Naive B cell (primary cell): ENCODE data around the gene NARF. TPM values are rescaled to one million over a fixed set of nuclear protein-coding genes. Genes with fewer than 3 reads are reported as not detected.

Experiments
- ATAC-seq, 2 donors: fragments of 150-1000 bp; cut with Tn5 transposase; 2 replicates each; pipeline ENCODE4 v1.10.0; 2021; ENCODE audit warnings: low read depth in 2 of 2, mild to moderate bottlenecking in 2 of 2, moderate library complexity in 2 of 2
- DNase-seq: peaks from one replicate; pipeline ENCODE4 v3.0.0; 2022
- H3K27ac Mint-ChIP-seq, 6 donors: one replicate each; pipeline ENCODE4 v1.8.0; 2020 to 2022; ENCODE audit warnings: mild to moderate bottlenecking in 6 of 6, mixed read lengths in 6 of 6, moderate library complexity in 5 of 6, inconsistent platforms in 2 of 6
- H3K27me3 Mint-ChIP-seq, 3 donors: one replicate each; pipeline ENCODE4 v1.8.0; 2021 to 2022; ENCODE audit warnings: mixed read lengths in 3 of 3, mild to moderate bottlenecking in 1 of 3
- H3K36me3 Mint-ChIP-seq, 2 donors: one replicate each; pipeline ENCODE4 v1.8.0; 2020 to 2022; ENCODE audit warnings: mixed read lengths in 2 of 2, inconsistent platforms in 1 of 2, mild to moderate bottlenecking in 1 of 2
- H3K4me1 Mint-ChIP-seq, 3 donors: one replicate each; pipeline ENCODE4 v1.8.0; 2020 to 2022; ENCODE audit warnings: mixed read lengths in 3 of 3, inconsistent platforms in 1 of 3, mild to moderate bottlenecking in 1 of 3, moderate library complexity in 1 of 3
- H3K4me3 Mint-ChIP-seq, 8 donors: one replicate each; pipeline ENCODE4 v1.8.0; 2020 to 2022; ENCODE audit warnings: mild to moderate bottlenecking in 8 of 8, mixed read lengths in 8 of 8, moderate library complexity in 8 of 8, inconsistent platforms in 2 of 8
- H3K9me3 Mint-ChIP-seq, 7 donors: one replicate each; pipeline ENCODE4 v1.8.0; 2020 to 2022; ENCODE audit warnings: mixed read lengths in 7 of 7, mild to moderate bottlenecking in 5 of 7, inconsistent platforms in 2 of 7, moderate library complexity in 1 of 7
- polyA plus RNA-seq, 6 donors: library from polyadenylated mRNA; unstranded; fragments of 300-500 nt; fragmentation: Illumina TruSeq; gene quantifications; one replicate each; pipeline ENCODE4 v1.2.3, GENCODE V29; 2021; ENCODE audit warnings: low read depth in 6 of 6

Gene NARF
- polyA plus RNA-seq, 6 donors from 2014 or later, result 72.3 to 137 (median 95.0) TPM

GRCh38 chr17:82475458-82475857 is 16.9 kb downstream of the NARF start:
- Mint-ChIP-seq H3K36me3 (peaks cover 6 to 7% of the 10 kb centered on the region in 2 donors), H3K4me3 (no peak overlapping the region), H3K4me1 (peaks cover 0 to 4% (median 0%) of the 10 kb centered on the region in 3 donors)

DNA sequence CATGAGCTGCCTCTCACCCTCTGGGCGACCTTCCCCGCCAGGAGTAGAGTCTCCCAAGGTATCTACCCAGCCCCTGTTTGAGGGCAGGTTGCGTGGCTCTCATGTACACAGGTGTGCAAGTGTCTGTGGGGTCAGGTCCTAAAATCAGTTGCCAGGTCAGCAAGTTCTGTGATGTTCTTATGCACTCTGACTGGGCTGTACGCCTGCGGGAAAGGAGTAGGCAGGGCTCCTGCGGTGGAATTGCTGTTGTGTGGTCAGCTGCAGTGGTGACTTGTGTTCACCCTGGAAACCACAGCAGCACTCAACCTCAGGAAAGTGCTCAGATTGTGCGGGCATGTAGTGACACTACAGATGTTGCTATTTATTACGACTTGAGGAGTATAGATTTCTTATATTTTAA is 19.4 kb downstream of the NARF start:
- ATAC-seq, result no peak
- H3K36me3 Mint-ChIP-seq, result peaks cover 0 to 7% of the 10 kb centered on the region in 2 donors
- H3K9me3 Mint-ChIP-seq, result no peaks in the 10 kb centered on the region
- no peaks in the 10 kb centered on the region for H3K27me3 Mint-ChIP-seq
- no peak for DNase-seq
- H3K27ac Mint-ChIP-seq, result peak overlapping the region in 1 of 6 donors; percentile 62
- no peak overlapping the region for H3K4me3 Mint-ChIP-seq
- H3K4me1 Mint-ChIP-seq, result peaks cover 0 to 2% (median 0%) of the 10 kb centered on the region in 3 donors

More at GRCh38 chr17:82475458-82475857, 16.9 kb downstream of the NARF start:
- no peaks in the 10 kb centered on the region for H3K9me3 Mint-ChIP-seq
- DNase-seq, result no peak
- no peaks in the 10 kb centered on the region for H3K27me3 Mint-ChIP-seq
- peak overlapping the region in 1 of 6 donors; percentile 71 for H3K27ac Mint-ChIP-seq
- no peak for ATAC-seq

DNA sequence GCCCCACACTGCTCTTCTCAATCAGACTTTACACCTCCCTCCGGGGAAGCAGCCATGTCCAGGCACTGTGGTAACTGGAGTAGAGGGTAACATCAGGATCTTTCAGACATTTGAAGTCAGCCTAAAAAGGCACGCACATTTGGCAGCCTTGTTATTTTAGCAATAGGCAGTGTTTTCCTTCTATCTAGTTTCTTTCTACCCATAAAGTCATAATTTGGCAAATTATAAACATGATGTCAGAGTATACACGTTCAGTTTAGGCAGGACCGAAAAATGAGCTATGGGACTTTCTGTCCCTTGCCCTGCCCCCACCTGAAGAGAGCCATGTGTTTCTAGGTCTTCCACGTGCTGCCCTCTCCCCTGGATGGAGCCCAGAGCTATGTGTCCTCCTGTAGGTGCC is 21.1 kb downstream of the NARF start:
- DNase-seq (no peak), ATAC-seq (no peak)
- Mint-ChIP-seq H3K27ac (peak overlapping the region in 1 of 6 donors; percentile 49), H3K36me3 (peaks cover 0 to 7% of the 10 kb centered on the region in 2 donors), H3K4me3 (no peak overlapping the region), H3K27me3 (no peaks in the 10 kb centered on the region), H3K4me1 (peaks cover 0 to 2% (median 0%) of the 10 kb centered on the region in 3 donors), H3K9me3 (no peaks in the 10 kb centered on the region)

DNA sequence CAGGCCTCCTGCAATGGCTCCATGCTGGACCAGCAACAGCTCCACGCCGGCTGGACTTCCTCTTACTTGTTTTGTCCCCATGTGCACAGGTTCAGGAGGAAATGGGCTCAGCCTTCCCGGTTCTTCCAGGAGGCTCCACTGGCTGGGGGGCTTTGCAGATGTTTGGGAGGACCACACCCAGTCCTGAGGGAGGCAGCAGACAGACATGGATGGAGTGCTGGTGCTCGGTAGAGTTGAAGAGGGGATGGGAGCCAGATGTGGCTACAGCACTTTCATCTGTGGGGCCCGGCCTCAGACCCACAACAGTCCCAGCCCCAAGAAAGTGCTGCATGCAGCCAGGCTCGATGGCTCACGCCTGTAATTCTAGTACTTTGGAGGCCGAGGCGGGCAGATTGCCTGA is 21.8 kb downstream of the NARF start:
- DNase-seq (no peak), ATAC-seq (no peak)
- H3K36me3 Mint-ChIP-seq, result peaks cover 0 to 7% of the 10 kb centered on the region in 2 donors
- H3K27me3 Mint-ChIP-seq, result no peaks in the 10 kb centered on the region
- peak overlapping the region in 1 of 6 donors; percentile 47 for H3K27ac Mint-ChIP-seq
- H3K4me1 Mint-ChIP-seq, result peaks cover 0 to 2% (median 0%) of the 10 kb centered on the region in 3 donors
- no peaks in the 10 kb centered on the region for H3K9me3 Mint-ChIP-seq
- H3K4me3 Mint-ChIP-seq, result no peak overlapping the region

GRCh38 chr17:82483204-82483660 is 24.7 kb downstream of the NARF start:
- H3K9me3 Mint-ChIP-seq, result no peaks in the 10 kb centered on the region
- H3K27me3 Mint-ChIP-seq, result no peaks in the 10 kb centered on the region
- no peak for ATAC-seq
- peaks cover 0 to 6% (median 4%) of the 10 kb centered on the region in 3 donors for H3K4me1 Mint-ChIP-seq
- DNase-seq, result no peak
- H3K36me3 Mint-ChIP-seq, result peaks cover 0 to 1% of the 10 kb centered on the region in 2 donors
- H3K4me3 Mint-ChIP-seq, result peak overlapping the region in 2 of 8 donors; percentile 59 to 70
- H3K27ac Mint-ChIP-seq, result no peak overlapping the region

GRCh38 chr17:82483836-82484235 is 25.3 kb downstream of the NARF start:
- Mint-ChIP-seq H3K27ac (no peak overlapping the region), H3K27me3 (no peaks in the 10 kb centered on the region), H3K4me1 (peaks cover 0 to 6% (median 4%) of the 10 kb centered on the region in 3 donors), H3K36me3 (no peaks in the 10 kb centered on the region), H3K4me3 (no peak overlapping the region), H3K9me3 (no peaks in the 10 kb centered on the region)
- no peak for ATAC-seq
- DNase-seq, result no peak

DNA sequence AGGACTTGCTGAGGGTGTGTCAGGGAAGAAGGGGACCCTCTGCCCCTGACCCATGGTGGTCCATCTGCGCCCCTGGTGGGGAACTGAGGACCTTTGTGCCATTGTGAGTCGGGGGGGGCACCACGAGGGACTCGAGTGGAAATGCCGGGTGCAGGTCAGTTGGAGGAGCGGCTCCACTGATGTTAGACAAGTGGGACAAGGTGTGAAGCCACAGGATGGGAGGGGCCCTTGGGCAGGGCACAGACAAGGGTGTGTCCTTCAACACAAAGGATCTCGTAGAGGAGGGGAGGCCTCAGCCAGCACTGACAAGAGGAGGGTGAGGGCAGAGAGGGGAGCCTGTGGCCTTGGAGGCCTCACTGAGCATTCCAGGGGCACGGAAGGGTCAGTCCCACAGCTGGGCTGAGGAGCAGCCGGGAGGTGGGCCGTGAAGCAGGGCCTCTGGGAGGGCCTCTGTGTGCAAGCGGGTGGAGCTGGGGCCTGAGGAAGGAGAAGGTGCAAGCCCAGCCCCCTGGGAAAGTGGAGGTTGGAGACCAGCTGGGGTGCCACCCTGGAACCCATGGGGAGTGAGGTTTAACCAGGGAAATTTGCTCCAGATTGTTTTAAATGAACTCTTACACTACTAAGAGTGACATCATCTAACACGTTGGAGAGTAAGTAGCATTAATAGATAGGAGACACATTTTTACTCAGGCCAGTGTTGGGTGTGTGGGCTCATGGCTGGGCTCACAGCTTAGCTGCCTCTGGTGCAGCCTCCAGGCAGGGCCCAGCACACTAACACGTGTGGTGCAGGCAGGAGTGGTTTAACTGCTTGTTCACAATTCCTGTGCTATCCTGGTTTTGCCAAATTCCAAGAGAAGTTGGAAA is 27.9 kb downstream of the NARF start:
- Mint-ChIP-seq H3K9me3 (no peaks in the 10 kb centered on the region), H3K27me3 (no peaks in the 10 kb centered on the region), H3K27ac (peak overlapping the region in 2 of 6 donors; percentile 65 to 78), H3K4me1 (peaks cover 0 to 4% (median 4%) of the 10 kb centered on the region in 3 donors), H3K36me3 (no peaks in the 10 kb centered on the region), H3K4me3 (no peak overlapping the region)
- DNase-seq (no peak), ATAC-seq (no peak)

- Mint-ChIP-seq H3K4me3 (no peak overlapping the region), H3K4me1 (peaks cover 0 to 6% (median 4%) of the 10 kb centered on the region in 3 donors), H3K9me3 (no peaks in the 10 kb centered on the region), H3K27me3 (no peaks in the 10 kb centered on the region), H3K27ac (peak overlapping the region in 2 of 6 donors; percentile 53 to 87), H3K36me3 (no peaks in the 10 kb centered on the region)
- ATAC-seq, result no peak
- DNase-seq, result no peak
These were observed 29.4 kb downstream of the NARF start for GRCh38 chr17:82487910-82488309.

DNA sequence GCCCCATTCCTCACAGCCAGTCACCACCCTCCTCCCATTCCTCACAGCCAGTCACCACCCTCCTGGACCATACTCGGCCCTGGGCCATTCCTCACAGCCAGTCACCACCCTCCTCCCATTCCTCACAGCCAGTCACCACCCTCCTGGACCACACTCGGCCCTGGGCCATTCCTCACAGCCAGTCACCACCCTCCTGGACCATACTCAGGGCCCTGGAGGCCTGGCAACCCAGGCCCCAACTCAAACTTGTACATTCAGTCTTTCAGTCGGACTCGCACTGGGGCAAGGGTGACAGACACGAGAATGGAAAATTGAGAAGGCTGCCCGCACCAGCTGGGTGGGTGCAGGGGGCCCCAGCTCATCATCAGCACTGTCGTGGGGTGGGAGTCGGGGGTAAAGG is 30.6 kb downstream of the NARF start:
- no peak for DNase-seq
- ATAC-seq, result no peak
- Mint-ChIP-seq H3K27ac (peak overlapping the region in 1 of 6 donors; percentile 66), H3K27me3 (no peaks in the 10 kb centered on the region), H3K4me1 (peaks cover 8 to 13% (median 8%) of the 10 kb centered on the region in 3 donors), H3K4me3 (peak overlapping the region in 1 of 8 donors; percentile 47), H3K9me3 (no peaks in the 10 kb centered on the region), H3K36me3 (no peaks in the 10 kb centered on the region)

- Mint-ChIP-seq H3K9me3 (peaks cover 0 to 3% (median 0%) of the 10 kb centered on the region in 7 donors), H3K4me1 (peaks cover 16 to 22% (median 17%) of the 10 kb centered on the region in 3 donors), H3K4me3 (peak overlapping the region in 1 of 8 donors; percentile 44)
These were observed 31.4 kb downstream of the NARF start for GRCh38 chr17:82489851-82490511.

DNA sequence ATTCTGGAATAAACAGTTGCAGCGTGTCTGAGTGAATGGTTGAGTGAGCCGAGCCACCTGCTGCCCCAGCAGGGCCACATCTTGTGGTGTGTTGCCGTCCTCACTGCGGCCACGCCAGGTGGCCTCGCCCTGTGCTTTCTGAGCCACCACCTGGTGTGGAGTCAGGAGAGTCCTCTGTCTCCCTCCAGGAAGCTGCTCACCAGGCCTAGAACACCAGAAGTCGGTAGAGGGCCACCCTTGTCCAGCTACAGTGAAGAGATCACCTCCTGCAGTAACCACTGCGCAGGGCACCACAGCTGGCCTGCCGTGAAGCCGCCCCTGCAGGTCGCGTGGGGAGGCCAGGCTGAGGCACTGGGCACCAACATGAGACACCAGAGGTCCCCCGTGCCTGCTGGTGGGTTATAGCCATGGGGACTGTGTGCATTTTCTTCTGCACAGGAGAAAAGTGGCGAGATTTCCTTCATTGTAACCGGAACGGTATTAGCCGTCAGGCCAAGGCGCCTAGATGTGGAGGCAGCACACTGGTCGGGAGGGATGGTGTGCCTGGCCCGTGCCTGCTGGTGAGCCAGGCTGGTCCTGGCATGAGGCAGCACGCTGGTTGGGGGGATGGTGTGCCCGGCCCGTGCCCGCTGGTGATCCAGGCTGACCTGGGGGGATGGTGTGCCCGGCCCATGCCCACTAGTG is 32.1 kb downstream of the NARF start:
- ATAC-seq (no peak), DNase-seq (no peak)
- H3K9me3 Mint-ChIP-seq, result peaks cover 0 to 3% (median 0%) of the 10 kb centered on the region in 7 donors
- H3K36me3 Mint-ChIP-seq, result no peaks in the 10 kb centered on the region
- H3K4me3 Mint-ChIP-seq, result no peak overlapping the region
- peaks cover 17 to 22% (median 19%) of the 10 kb centered on the region in 3 donors for H3K4me1 Mint-ChIP-seq
- H3K27me3 Mint-ChIP-seq, result peaks cover 0 to 6% (median 0%) of the 10 kb centered on the region in 3 donors
- H3K27ac Mint-ChIP-seq, result peak overlapping the region in 1 of 6 donors; percentile 38

More at GRCh38 chr17:82489851-82490511, 31.4 kb downstream of the NARF start:
- DNase-seq (no peak), ATAC-seq (no peak)
- Mint-ChIP-seq H3K27ac (peak overlapping the region in 1 of 6 donors; percentile 38), H3K36me3 (no peaks in the 10 kb centered on the region), H3K27me3 (peaks cover 0 to 6% (median 0%) of the 10 kb centered on the region in 3 donors)

DNA sequence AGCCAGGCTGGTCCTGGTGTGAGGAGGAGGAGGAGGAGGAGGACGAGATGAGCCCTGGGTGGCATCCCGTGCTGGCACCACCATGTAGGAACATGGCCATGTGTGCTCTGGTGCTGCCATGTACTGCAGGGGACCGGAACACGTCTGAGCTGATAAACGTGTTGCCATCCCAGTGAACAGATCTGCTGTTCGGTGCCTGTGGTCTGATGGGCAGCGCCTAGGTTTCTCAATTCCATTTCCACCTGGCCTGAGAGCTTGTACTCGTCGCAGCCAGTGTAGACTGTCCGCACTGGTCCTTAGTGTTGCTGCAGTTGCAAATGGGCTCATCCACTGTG is 32.6 kb downstream of the NARF start:
- no peaks in the 10 kb centered on the region for H3K36me3 Mint-ChIP-seq
- no peak for ATAC-seq

DNA sequence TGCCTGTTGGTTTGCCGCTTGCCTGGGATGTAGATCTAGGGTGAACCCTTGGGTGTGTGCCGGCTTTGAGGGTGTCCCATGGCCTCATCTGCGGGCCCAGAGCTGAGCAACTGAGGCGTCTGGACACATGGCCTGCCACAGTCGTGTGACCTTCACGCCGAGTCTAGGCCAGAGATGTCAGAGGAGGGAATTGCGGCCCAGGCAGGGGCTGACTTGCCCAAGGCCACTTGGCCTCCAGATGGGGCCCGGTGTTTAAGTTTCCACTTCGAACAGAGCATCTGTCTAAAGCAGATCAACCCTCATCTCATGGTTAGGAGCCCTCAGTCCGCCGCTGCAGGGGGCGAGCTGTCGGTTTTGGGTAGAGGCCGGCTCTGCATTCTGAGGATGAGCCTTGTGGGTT is 33.0 kb downstream of the NARF start:
- H3K4me1 Mint-ChIP-seq, result peaks cover 14 to 25% (median 24%) of the 10 kb centered on the region in 3 donors
- peaks cover 0 to 3% (median 0%) of the 10 kb centered on the region in 7 donors for H3K9me3 Mint-ChIP-seq
- peak overlapping the region in 3 of 6 donors; percentile 41 to 74 (median 43) for H3K27ac Mint-ChIP-seq
- no peak for DNase-seq
- no peak for ATAC-seq
- H3K27me3 Mint-ChIP-seq, result peaks cover 0 to 6% (median 0%) of the 10 kb centered on the region in 3 donors
- no peak overlapping the region for H3K4me3 Mint-ChIP-seq
- H3K36me3 Mint-ChIP-seq, result no peaks in the 10 kb centered on the region

More for the DNA sequence above, 32.6 kb downstream of the NARF start:
- Mint-ChIP-seq H3K4me3 (no peak overlapping the region), H3K27me3 (peaks cover 0 to 6% (median 0%) of the 10 kb centered on the region in 3 donors), H3K4me1 (peaks cover 14 to 23% (median 23%) of the 10 kb centered on the region in 3 donors), H3K27ac (peak overlapping the region in 2 of 6 donors; percentile 43 to 74), H3K9me3 (peaks cover 0 to 3% (median 0%) of the 10 kb centered on the region in 7 donors)
- DNase-seq, result no peak
